A549 (cell line): ENCODE measurements around the gene C2CD3. TPM values are rescaled to one million over a fixed set of nuclear protein-coding genes. Genes with fewer than 3 reads are reported as not detected.

Experiments used
- ATAC-seq, 2 experiments: fragments of 200-7000 bp in 1 of 2; fragments of >200 bp in 1 of 2; cut with Nextera tagmentation in 1 of 2; cut with Tn5 transposase in 1 of 2; 3 replicates each; pipeline versions ENCODE4 v1.8.0 to v1.9.1; 2018 to 2020; ENCODE audit warnings: mild to moderate bottlenecking in 1 of 2, moderate library complexity in 1 of 2
- CTCF ChIA-PET: fragments of 300-600 bp; sonication (Branson Sonifier 250); formaldehyde crosslinking; extraction: SDS; loops from one replicate; lab custom pipeline; 2021; ENCODE audit warnings: antibody characterized with exemption, inconsistent platforms; lab: Yijun Ruan, JAX
- POLR2A ChIA-PET: fragments of 350-600 bp; formaldehyde crosslinking; extraction: SDS; loops from one replicate; lab custom pipeline; 2021; ENCODE audit warnings: antibody characterized with exemption, inconsistent platforms; lab: Yijun Ruan, JAX
- DNase-seq, 2 experiments: peaks; one replicate each; pipeline versions ENCODE4 v3.0.0 to v3.0.0-alpha.2; 2011 to 2016; ENCODE audit warnings: low read depth in 1 of 2, low spot score in 1 of 2
- FAIRE-seq: peaks from 2 replicates; lab custom pipeline; 2011; peaks lifted over from hg19 to GRCh38; lab: Jason Lieb, UNC
- H3K27ac ChIP-seq, 2 experiments: fragments of >200 bp; sonication (Bioruptor Twin); formaldehyde crosslinking; 3 replicates each; pipeline ENCODE4 v1.5.1; 2016 to 2017
- H3K4me1 ChIP-seq: fragments of >200 bp; sonication (Bioruptor Twin); formaldehyde crosslinking; 3 replicates; pipeline ENCODE4 v1.6.1; 2016
- H3K4me2 ChIP-seq: fragments of >200 bp; sonication (Bioruptor Twin); formaldehyde crosslinking; 3 replicates; pipeline ENCODE4 v1.6.1; 2016
- H3K4me3 ChIP-seq: fragments of >200 bp; sonication (Bioruptor Twin); formaldehyde crosslinking; 3 replicates; pipeline ENCODE4 v1.5.1; 2016
- H3K9me3 ChIP-seq: fragments of >200 bp; sonication (Bioruptor Twin); formaldehyde crosslinking; 3 replicates; pipeline ENCODE4 v1.6.1; 2016
- ATOH8 ChIP-seq: fragments of 250-450 bp; sonication (Bioruptor Pico); IDR thresholded peaks from 2 replicates; pipeline ENCODE4 v1.5.0; 2020; ENCODE audit warnings: low read depth, mild to moderate bottlenecking, moderate library complexity
- BCL3 ChIP-seq: fragments of >200 bp; sonication (Bioruptor Twin); formaldehyde crosslinking; IDR thresholded peaks from 3 replicates; pipeline ENCODE4 v1.6.1; 2016
- CBX8 ChIP-seq: fragments of 200-600 bp; sonication (generic); IDR thresholded peaks from 2 replicates; pipeline ENCODE4 v1.6.1; 2016
- EHMT2 ChIP-seq: fragments of 200-600 bp; sonication (generic); IDR thresholded peaks from 2 replicates; pipeline ENCODE4 v1.6.1; 2016; ENCODE audit warnings: antibody characterized with exemption, low read depth, mild to moderate bottlenecking, moderate library complexity
- FOSL2 ChIP-seq, 2 experiments: fragments of 450-650 bp in 1 of 2; fragments of >200 bp in 1 of 2; sonication (Bioruptor Twin) in 1 of 2; formaldehyde crosslinking; IDR thresholded peaks; 2 replicates each; pipeline versions ENCODE4 v1.5.0 to v1.6.1; 2016 to 2020; ENCODE audit warnings: mild to moderate bottlenecking in 1 of 2, moderate library complexity in 1 of 2
- HES2 ChIP-seq: fragments of >200 bp; sonication (Bioruptor Twin); formaldehyde crosslinking; IDR thresholded peaks from 2 replicates; pipeline ENCODE4 v1.6.1; 2016
- HEYL ChIP-seq: fragments of 250-450 bp; sonication (Bioruptor Pico); IDR thresholded peaks from 2 replicates; pipeline ENCODE4 v1.8.0; 2021; ENCODE audit warnings: mild to moderate bottlenecking, moderate library complexity
- MAFK ChIP-seq: fragments of 450-650 bp; IDR thresholded peaks from 2 replicates; pipeline ENCODE4 v1.6.1; 2014; ENCODE audit not compliant: partially characterized antibody
- MAX ChIP-seq: IDR thresholded peaks from 2 replicates; pipeline ENCODE4 v1.6.1; 2012
- MAZ ChIP-seq: fragments of 150-350 bp; IDR thresholded peaks from 2 replicates; pipeline ENCODE4 v1.6.1; 2014; ENCODE audit warnings: antibody characterized with exemption, low read depth, low read length, borderline replicate concordance
- MYC ChIP-seq: IDR thresholded peaks from 2 replicates; pipeline ENCODE4 v1.6.1; 2012; ENCODE audit warnings: mild to moderate bottlenecking, inconsistent platforms, low read length, improper control_type of control experiment, borderline replicate concordance
- NPAS2 ChIP-seq: fragments of 250-450 bp; sonication (Bioruptor Pico); IDR thresholded peaks from 2 replicates; pipeline ENCODE4 v1.8.0; 2022; ENCODE audit warnings: mild to moderate bottlenecking, moderate library complexity, borderline replicate concordance
- NR3C1 ChIP-seq: fragments of >200 bp; sonication (Bioruptor Twin); formaldehyde crosslinking; IDR thresholded peaks from 3 replicates; pipeline ENCODE4 v1.6.1; 2017
- PBX3 ChIP-seq: IDR thresholded peaks from 2 replicates; pipeline ENCODE4 v1.6.1; 2012
- PHF8 ChIP-seq: fragments of 200-600 bp; sonication (generic); IDR thresholded peaks from 2 replicates; pipeline ENCODE4 v1.6.1; 2016; ENCODE audit warnings: low read depth, mild to moderate bottlenecking, antibody characterized with exemption, moderate library complexity, borderline replicate concordance
- POLR2AphosphoS2 ChIP-seq: conservative IDR thresholded peaks from 2 replicates; pipeline ENCODE4 v1.6.1; 2012; ENCODE audit warnings: low read length, improper control_type of control experiment, inconsistent platforms
- RAD21 ChIP-seq, 2 experiments: fragments of >200 bp in 1 of 2; sonication (Bioruptor Twin) in 1 of 2; formaldehyde crosslinking in 1 of 2; IDR thresholded peaks in 1 of 2; conservative IDR thresholded peaks in 1 of 2; 2 replicates in 1 of 2; 3 replicates in 1 of 2; pipeline ENCODE4 v1.6.1; 2012 to 2018; ENCODE audit warnings: inconsistent platforms in 1 of 2
- SMC3 ChIP-seq: fragments of >200 bp; sonication (Bioruptor Twin); formaldehyde crosslinking; IDR thresholded peaks from 3 replicates; pipeline ENCODE4 v1.6.1; 2018; ENCODE audit warnings: inconsistent platforms
- SREBF2 ChIP-seq: fragments of 450-650 bp; IDR thresholded peaks from 2 replicates; pipeline ENCODE4 v1.6.1; 2014; ENCODE audit warnings: mild to moderate bottlenecking, moderate library complexity
- TP53 ChIP-seq: fragments of 250-450 bp; sonication (Bioruptor Pico); IDR thresholded peaks from 2 replicates; pipeline ENCODE4 v1.5.0; 2021; ENCODE audit warnings: mild to moderate bottlenecking, moderate library complexity
- ZNF302 ChIP-seq: fragments of 250-450 bp; sonication (Bioruptor Pico); IDR thresholded peaks from 2 replicates; pipeline ENCODE4 v1.9.0; 2021; ENCODE audit warnings: inconsistent platforms, mild to moderate bottlenecking, moderate library complexity
- WGBS: methylation state at CpG from one replicate; pipeline ENCODE4 v1.1.6; 2017; ENCODE audit errors: missing lambda C conversion rate; 5-methylcytosine and 5-hydroxymethylcytosine counted together
- polyA plus RNA-seq, 4 experiments: library from polyadenylated mRNA; depleted of rRNA in 3 of 4; stranded (reverse); fragments of >200 nt; fragmentation: RNase III in 1 of 4; extraction: RNeasy Plus Mini Kit Qiagen cat#74134 plus additional on column Dnase treatment in 1 of 4; gene quantifications; 2 replicates in 3 of 4; 3 replicates in 1 of 4; pipeline ENCODE4 v1.2.3, GENCODE V29; 2011 to 2017

C2CD3 gene
- polyA plus RNA-seq, 2 of the 4 experiments (the other 2 are of a cell fraction): 15.2 to 19.8 TPM

- no peak for TF ChIP-seq MAX
- no peak for TF ChIP-seq MYC
- no peak for TF ChIP-seq FOSL2 (IDR thresholded peaks at IDR 0.05)
- no peak for TF ChIP-seq FOSL2 (CRISPR knock-in tag; IDR thresholded peaks at IDR 0.05)
- peak; percentile 65 for TF ChIP-seq MAFK
- no peak for TF ChIP-seq SMC3
- TF ChIP-seq NPAS2: no peak
- TF ChIP-seq, all 56 proteins: peak for 1
- H3K4me3 ChIP-seq: peak overlapping the region; percentile 81
- DNase-seq: no peak
- H3K27ac ChIP-seq: peak overlapping the region; percentile 88 to 90
- no peak for ATAC-seq
- ChIA-PET POLR2A (interaction anchor here (1.4 to 1.6 kb wide), 3 partner anchors 31 to 187 kb away, joined by 3 to 6 read pairs (median 4); partner anchors contain the start of gene UCP2), CTCF (interaction anchor here (0.8 to 2.1 kb wide), 10 partner anchors 9 to 274 kb away, joined by 3 to 7 read pairs (median 4); partner anchors contain the start of gene UCP2)
- no peaks in the 10 kb centered on the region for H3K9me3 ChIP-seq
- WGBS: 10% methylated on average over 9 of the region's 9 CpGs
- H3K4me2 ChIP-seq: peak overlapping the region; percentile 98
- FAIRE-seq: no peak
- H3K4me1 ChIP-seq: peaks cover 41% of the 10 kb centered on the region
Measured at GRCh38 chr11:74169738-74170458, 904 bp downstream of the C2CD3 start.

GRCh38 chr11:74168838-74169237, 2.0 kb downstream of the C2CD3 start:
- DNase-seq: no peak
- CTCF ChIA-PET: no interaction called here
- no peaks in the 10 kb centered on the region for H3K9me3 ChIP-seq
- ATAC-seq: no peak
- WGBS: 40% methylated on average over 3 of the region's 3 CpGs
- FAIRE-seq: no peak
- TF ChIP-seq MYC: no peak
- TF ChIP-seq POLR2AphosphoS2: no peak
- TF ChIP-seq TP53 (CRISPR knock-in tag): no peak
- TF ChIP-seq, all 56 proteins: peak for 0
- POLR2A ChIA-PET: no interaction called here
- Histone ChIP-seq H3K4me1 (peaks cover 32% of the 10 kb centered on the region), H3K4me3 (peak overlapping the region; percentile 81; the same call in 1 of the 3 replicates), H3K4me2 (peak overlapping the region; percentile 98), H3K27ac (no peak overlapping the region)

- POLR2A ChIA-PET: interaction anchor here (1.3 kb wide), 1 partner anchor 8 kb away, joined by 3 read pairs; the partner anchor contains the start of genes C2CD3 and PPME1
Measured at GRCh38 chr11:74162681-74163467, 7.9 kb downstream of the C2CD3 start.

GRCh38 chr11:74159642-74160041, 11.2 kb downstream of the C2CD3 start:
- DNase-seq (no peak), FAIRE-seq (no peak), ATAC-seq (no peak)
- ChIA-PET CTCF (interaction anchor here (0.9 to 1.0 kb wide), 2 partner anchors 10 to 11 kb away, joined by 3 to 5 read pairs; partner anchors contain the start of genes C2CD3 and PPME1), POLR2A (interaction anchor here (0.5 kb wide), 1 partner anchor 167 kb away, joined by 3 read pairs; no protein-coding TSS in a partner anchor)
- Histone ChIP-seq H3K4me3 (no peak overlapping the region), H3K4me2 (no peak overlapping the region), H3K27ac (no peak overlapping the region), H3K4me1 (peaks cover 22% of the 10 kb centered on the region), H3K9me3 (no peaks in the 10 kb centered on the region)
- TF ChIP-seq BCL3 (no peak), HES2 (no peak), NPAS2 (no peak), NR3C1 (no peak), ATOH8 (CRISPR knock-in tag) (no peak), HEYL (CRISPR knock-in tag) (no peak), RAD21 (conservative IDR thresholded peaks at IDR 0.05 in 1 of 2, IDR thresholded peaks at IDR 0.05 in 1 of 2) (no peak), POLR2AphosphoS2 (no peak), PBX3 (no peak), ZNF302 (CRISPR knock-in tag) (no peak), PHF8 (no peak), SREBF2 (no peak), MAZ (no peak)

More at GRCh38 chr11:74162681-74163467, 7.9 kb downstream of the C2CD3 start:
- H3K4me1 ChIP-seq: no peaks in the 10 kb centered on the region; the same call in 2 of the 3 replicates
- WGBS: 83% methylated on average over 2 of the region's 2 CpGs
- no peak overlapping the region for H3K27ac ChIP-seq
- DNase-seq (no peak), ATAC-seq (no peak), FAIRE-seq (no peak)
- no peak overlapping the region for H3K4me3 ChIP-seq
- CTCF ChIA-PET: interaction anchor here (1.4 kb wide), 1 partner anchor 14 kb away, joined by 3 read pairs; no protein-coding TSS in a partner anchor
- H3K9me3 ChIP-seq: no peaks in the 10 kb centered on the region
- no peak overlapping the region for H3K4me2 ChIP-seq
- TF ChIP-seq EHMT2 (no peak), CBX8 (no peak), ATOH8 (CRISPR knock-in tag) (no peak), HEYL (CRISPR knock-in tag) (no peak)
- TF ChIP-seq, all 56 proteins: peak for 0
